ENCODE measurements around the gene GPR55.
A peak's percentile ranks its signal among the peaks of the same experiment; 100 is the strongest.
"Not testable (repeated sequence)": the region's sequence is repeated elsewhere in the genome, so short reads cannot be mapped to it uniquely, and the experiment has no call there.

Gene GPR55

GRCh38 chr2:230950874-230951339 lies 25.9 kb upstream of the GPR55 start:
- DNase-seq (ENCODE audit: low read depth) = no peak

- DNase-seq (ENCODE audit: low read depth) = no peak
Observed at GRCh38 chr2:230949966-230950873, 25.2 kb upstream of the GPR55 start.

- peak; percentile 35 for DNase-seq (ENCODE audit: low read depth)
Observed at GRCh38 chr2:230947908-230948365, 22.9 kb upstream of the GPR55 start.

- no peak for DNase-seq (ENCODE audit: low read depth)
Observed at GRCh38 chr2:230947235-230947576, 22.2 kb upstream of the GPR55 start.

GRCh38 chr2:230946429-230947234 lies 21.6 kb upstream of the GPR55 start:
- DNase-seq (ENCODE audit: low read depth) = no peak

- DNase-seq (ENCODE audit: low read depth) = no peak
Observed at GRCh38 chr2:230944757-230945372, 19.8 kb upstream of the GPR55 start.

- no peak for DNase-seq (ENCODE audit: low read depth)
Observed at GRCh38 chr2:230944123-230944653, 19.1 kb upstream of the GPR55 start.

GRCh38 chr2:230942920-230943896 lies 18.2 kb upstream of the GPR55 start:
- DNase-seq (ENCODE audit: low read depth) = no peak

- no peak for DNase-seq (ENCODE audit: low read depth)
Observed at GRCh38 chr2:230942371-230942770, 17.3 kb upstream of the GPR55 start.

GRCh38 chr2:230941202-230942180 lies 16.4 kb upstream of the GPR55 start:
- DNase-seq (ENCODE audit: low read depth) = no peak

- DNase-seq (ENCODE audit: low read depth) = no peak
Observed at GRCh38 chr2:230940471-230940815, 15.4 kb upstream of the GPR55 start.

GRCh38 chr2:230939691-230940470 lies 14.8 kb upstream of the GPR55 start:
- DNase-seq (ENCODE audit: low read depth) = no peak

GRCh38 chr2:230939066-230939591 lies 14.1 kb upstream of the GPR55 start:
- DNase-seq (ENCODE audit: low read depth) = no peak

GRCh38 chr2:230938516-230939065 lies 13.5 kb upstream of the GPR55 start:
- DNase-seq (ENCODE audit: low read depth) = no peak

- no peak for DNase-seq (ENCODE audit: low read depth)
Observed at GRCh38 chr2:230938098-230938497, 13.1 kb upstream of the GPR55 start.

- DNase-seq (ENCODE audit: low read depth) = no peak
Observed at GRCh38 chr2:230937362-230937761, 12.3 kb upstream of the GPR55 start.

GRCh38 chr2:230936243-230936642 lies 11.2 kb upstream of the GPR55 start:
- DNase-seq (ENCODE audit: low read depth) = not testable (repeated sequence)

GRCh38 chr2:230935130-230935430 lies 10.0 kb upstream of the GPR55 start:
- DNase-seq (ENCODE audit: low read depth) = no peak
